ENCODE data around the gene ZNF280B.

The ZNF280B gene

GRCh38 chr22:22508274-22509176 lies at the start of gene ZNF280B:
TSS of gene ZNF280B (minus strand) at chr22:22508742. CDS start at chr22:22489398, 19,344 bp downstream.
- peak; percentile 83 for DNase-seq

GRCh38 chr22:22556995-22557925 lies 48.7 kb upstream of the ZNF280B start:
- no peak for DNase-seq

- no peak for DNase-seq
These were observed 48.0 kb upstream of the ZNF280B start for GRCh38 chr22:22556578-22556977.

- no peak for DNase-seq
These were observed 47.1 kb upstream of the ZNF280B start for GRCh38 chr22:22555596-22555995.

GRCh38 chr22:22554587-22555284 lies 46.2 kb upstream of the ZNF280B start:
- DNase-seq = no peak

GRCh38 chr22:22553735-22554586 lies 45.4 kb upstream of the ZNF280B start:
- DNase-seq = no peak

GRCh38 chr22:22553141-22553540 lies 44.6 kb upstream of the ZNF280B start:
- no peak for DNase-seq

- DNase-seq = no peak
These were observed 44.1 kb upstream of the ZNF280B start for GRCh38 chr22:22552630-22553029.

- DNase-seq = no peak
These were observed 42.4 kb upstream of the ZNF280B start for GRCh38 chr22:22550789-22551434.

- no peak for DNase-seq
These were observed 40.4 kb upstream of the ZNF280B start for GRCh38 chr22:22548910-22549309.

- DNase-seq = no peak
These were observed 39.8 kb upstream of the ZNF280B start for GRCh38 chr22:22548317-22548716.

- DNase-seq = no peak
These were observed 39.3 kb upstream of the ZNF280B start for GRCh38 chr22:22547692-22548300.

GRCh38 chr22:22547226-22547625 lies 38.7 kb upstream of the ZNF280B start:
- no peak for DNase-seq

- no peak for DNase-seq
These were observed 37.9 kb upstream of the ZNF280B start for GRCh38 chr22:22546490-22546889.

- DNase-seq = no peak
These were observed 36.5 kb upstream of the ZNF280B start for GRCh38 chr22:22545084-22545483.

- no peak for DNase-seq
These were observed 29.9 kb upstream of the ZNF280B start for GRCh38 chr22:22538226-22538989.

- no peak for DNase-seq
These were observed 28.4 kb upstream of the ZNF280B start for GRCh38 chr22:22536916-22537315.

- no peak for DNase-seq
These were observed 28.0 kb upstream of the ZNF280B start for GRCh38 chr22:22536515-22536914.

- no peak for DNase-seq
These were observed 27.1 kb upstream of the ZNF280B start for GRCh38 chr22:22535662-22536061.

Data from stimulated activated CD4-positive, alpha-beta T cell treated with anti-CD3 and anti-CD28 coated beads, Interleukin-4, amount 100 ng/mL, for 1 hour (primary cell).